Amygdala (tissue), 56 donors: ENCODE measurements around the gene SPSB3.

Experiments used
- DNase-seq, 56 donors: peaks; one replicate each; lab custom pipeline; 2025; lab: John Stamatoyannopoulos, UW

Gene SPSB3

DNA sequence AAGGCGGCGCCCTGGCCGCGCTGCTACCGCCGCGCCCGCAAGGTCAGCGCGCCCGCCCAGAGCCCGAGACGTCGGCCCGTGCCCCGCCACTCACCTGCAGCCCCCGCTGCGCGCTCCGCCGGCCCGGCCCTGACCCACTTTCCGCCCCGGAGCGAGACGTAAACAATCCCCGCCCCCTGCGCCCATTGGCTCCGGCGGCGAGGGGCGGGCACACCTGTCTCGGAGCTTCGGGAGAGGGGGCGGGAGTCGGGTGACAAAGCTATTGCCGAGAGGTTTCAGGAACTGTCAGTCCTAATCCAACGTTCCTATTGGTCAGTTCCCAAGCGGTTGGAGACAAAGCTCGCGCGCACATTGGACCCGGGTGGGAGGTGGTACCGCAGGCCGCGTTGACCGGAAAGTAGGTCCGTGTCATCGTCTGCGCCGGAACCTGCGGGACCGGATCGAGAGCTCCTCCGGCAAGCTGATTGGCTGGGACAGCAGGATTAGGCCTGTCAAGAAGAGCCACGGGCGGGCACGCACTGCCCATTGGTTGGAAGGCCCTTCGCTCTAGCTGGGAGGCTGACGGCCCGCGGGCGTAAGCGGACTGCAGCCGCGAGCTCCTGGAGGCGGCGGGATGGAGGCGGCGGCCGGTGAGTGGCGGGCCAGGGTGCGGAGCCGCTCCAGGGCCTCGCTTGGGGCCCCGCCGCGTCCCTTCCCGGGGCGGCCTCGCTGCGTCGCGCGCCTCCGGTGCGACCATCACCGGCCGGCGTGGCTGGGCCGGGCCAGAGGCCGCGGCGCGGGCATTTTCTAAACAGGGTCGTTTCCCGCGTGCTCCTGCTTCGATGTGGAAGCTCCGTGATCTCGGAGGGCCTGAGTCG lies at the start of gene SPSB3, which contains the start of gene NUBP2:
Gene SPSB3, minus strand, starts transcription at position 164 of the 857 bp plus-strand sequence. CDS start 1,088 bp downstream, outside the sequence.
Gene NUBP2, plus strand, starts transcription at position 553 of the 857 bp plus-strand sequence. Its CDS starts 61 bp downstream, at position 614.
- DNase-seq = peak; percentile 89 to 100 (median 100)

DNA sequence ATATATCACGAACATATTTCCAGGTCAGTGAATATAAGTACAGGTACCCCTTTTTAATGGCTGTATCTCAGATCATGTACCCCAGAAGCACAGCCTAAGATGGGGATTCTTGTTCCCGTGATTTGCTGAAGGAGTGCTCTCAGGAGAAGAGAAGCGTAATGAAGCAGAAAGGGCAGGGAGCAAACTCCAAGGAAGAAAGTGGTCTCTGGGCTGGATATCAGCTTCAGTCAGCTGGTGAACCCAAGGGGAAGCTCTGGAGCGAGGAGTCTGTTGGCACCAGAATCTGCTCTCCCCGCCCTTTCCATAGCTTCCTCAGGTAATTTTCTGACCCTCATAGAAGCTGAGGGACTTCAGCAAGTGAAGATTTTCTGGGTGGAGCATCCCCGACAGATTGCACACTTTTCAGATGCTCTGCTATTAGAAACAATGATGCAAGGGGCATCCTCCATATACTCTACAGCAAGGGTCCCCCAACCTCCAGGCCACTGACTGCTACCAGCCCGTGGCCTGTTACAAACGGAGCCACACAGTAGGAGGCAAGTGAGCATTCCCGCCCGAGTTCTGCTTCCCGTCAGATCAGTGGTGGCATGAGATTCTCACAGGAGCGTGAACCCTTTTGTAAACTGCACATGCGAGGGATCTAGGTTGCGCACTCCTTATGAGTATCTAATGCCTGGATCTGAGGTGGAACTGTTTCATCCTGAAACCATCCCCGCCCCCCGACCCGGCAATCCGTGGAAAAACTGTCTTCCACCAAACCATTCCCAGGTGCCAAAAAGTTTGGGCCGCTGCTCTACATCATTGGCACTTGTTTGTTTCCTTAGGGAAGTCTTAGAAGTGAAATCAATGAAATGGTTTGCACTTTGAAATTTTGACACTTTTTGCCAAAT lies 49.1 kb upstream of the SPSB3 start:
- no peak for DNase-seq

DNA sequence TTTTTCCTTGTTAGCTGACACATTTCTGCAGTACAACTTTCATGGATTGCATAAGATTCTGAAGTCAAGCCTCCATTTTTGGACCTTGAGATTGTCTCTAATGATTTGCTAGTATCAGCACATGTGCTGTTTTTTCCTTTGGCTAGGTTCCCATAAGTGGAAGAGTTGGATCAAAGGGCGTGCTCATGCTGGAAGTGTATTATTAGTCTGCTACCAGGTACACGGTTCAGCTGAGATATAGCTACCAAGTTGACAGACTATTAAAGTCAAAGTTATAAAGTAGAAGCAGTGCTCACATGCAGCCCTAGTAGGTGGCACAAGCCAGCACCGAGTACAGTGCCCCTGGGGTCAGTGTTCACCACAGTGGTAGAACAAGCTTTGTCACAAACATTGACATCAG lies 47.8 kb upstream of the SPSB3 start:
- DNase-seq = no peak

DNA sequence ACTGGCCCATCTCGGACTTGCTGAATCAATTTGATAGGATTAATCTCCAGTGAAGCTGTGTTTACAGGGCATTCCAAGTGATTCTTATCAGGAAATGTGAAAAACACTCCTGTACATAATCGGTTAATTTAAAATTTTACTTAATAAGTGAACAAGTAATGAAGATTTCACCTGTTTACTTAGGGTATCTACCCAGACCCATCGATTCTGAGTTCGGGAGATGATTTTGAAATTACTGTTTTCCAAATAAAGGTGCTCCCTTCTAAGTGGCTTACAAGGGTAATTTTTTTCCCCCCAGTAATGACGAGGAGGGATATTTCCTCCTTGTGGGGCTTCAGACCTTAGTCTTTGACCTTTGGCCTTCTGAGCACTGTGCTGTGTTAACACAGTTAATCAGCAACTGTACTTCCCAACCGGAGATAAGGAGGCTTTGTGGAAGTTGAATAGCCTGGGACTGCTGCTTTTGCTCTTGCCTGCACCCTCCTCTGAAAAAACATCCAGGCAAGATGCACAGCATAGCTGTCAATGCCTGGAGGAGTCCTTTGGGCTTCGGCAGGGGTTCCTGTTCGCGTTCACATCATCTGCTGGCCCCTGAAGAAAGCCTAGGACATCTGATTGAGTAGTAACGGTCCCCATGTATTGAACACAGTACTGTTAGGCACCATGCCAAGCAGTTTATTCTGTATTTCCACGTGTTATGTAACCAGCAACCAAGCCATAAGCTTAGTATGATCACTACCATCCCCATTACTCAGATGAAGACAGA lies 46.5 kb upstream of the SPSB3 start:
- no peak for DNase-seq

DNA sequence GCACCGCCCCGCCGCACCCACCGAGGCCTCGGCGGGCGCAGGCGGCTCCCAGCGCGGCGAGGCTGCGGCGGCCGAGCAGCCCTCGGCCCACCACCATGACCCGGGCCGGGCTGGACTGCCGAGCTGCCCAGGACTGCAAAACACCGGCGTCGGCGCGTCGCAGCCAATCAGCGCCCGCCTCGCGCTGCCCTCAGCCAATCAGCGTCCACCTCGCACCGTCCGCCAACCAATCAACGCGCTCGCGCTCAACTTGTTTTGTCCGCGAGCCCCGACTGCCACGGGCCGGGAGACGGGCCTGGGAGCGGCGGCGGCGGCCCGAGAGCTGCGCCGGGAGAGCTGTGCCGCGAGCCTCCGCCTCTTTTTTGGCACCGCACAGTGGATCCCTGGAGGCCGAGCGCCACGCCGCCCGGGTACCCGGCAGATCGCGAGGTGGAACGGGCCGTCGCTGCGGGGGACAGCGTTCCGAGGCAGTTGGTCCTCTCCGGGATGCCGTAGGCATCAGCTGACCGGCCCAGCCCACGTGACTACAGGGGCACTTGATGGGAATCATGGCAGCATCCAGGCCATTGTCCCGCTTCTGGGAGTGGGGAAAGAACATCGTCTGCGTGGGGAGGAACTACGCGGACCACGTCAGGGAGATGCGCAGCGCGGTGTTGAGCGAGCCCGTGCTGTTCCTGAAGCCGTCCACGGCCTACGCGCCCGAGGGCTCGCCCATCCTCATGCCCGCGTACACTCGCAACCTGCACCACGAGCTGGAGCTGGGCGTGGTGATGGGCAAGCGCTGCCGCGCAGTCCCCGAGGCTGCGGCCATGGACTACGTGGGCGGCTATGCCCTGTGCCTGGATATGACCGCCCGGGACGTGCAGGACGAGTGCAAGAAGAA lies 44.6 kb upstream of the SPSB3 start, which contains the start of the genes FAHD1 and HAGH:
Gene FAHD1, plus strand, starts transcription at position 516 of the 883 bp plus-strand sequence. Its CDS starts 33 bp downstream, at position 549.
Gene HAGH, minus strand, starts transcription at position 135 of the 883 bp plus-strand sequence. Its CDS starts 38 bp downstream, at position 97.
- peak; percentile 61 to 99 (median 92) for DNase-seq

DNA sequence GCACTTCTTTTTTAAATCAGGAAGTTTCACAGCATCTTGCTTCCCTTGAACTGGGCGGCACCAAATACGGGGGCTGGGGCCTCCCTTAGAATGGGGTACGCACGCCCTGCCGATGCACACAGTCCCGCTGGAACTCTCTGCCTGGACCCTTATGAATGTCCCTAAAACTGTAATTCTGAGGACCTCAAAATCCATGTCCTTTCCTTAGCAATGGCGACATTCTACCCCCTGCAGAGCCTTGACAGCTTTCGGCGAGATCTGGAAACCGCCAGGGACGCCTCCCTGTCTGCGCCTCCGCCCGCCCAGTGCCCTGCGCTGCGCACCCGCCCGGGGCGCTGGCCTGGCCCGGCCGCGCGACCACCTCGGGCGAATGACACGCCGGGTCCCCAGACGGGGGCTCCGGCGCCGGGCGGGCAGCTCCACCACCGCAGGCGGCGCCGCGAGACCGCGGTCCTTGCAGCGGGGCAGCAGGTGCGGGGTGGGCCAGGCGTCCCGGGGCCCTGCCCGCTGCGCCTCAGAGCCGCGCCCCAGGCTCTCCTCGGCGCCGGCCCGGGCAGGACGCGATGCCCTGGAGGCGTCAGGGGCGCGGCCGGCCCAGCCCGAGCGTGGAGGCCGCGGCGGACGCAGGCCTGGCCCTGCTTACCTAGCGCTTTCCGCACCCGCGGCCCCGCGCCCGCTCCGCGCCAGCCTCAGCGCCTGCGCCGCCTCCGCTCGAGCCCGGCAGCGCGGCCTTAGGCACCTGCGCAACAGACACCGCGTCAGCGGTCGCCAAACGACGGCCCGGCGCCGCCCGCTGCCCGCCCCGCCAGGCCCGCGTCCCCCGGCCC lies 43.7 kb upstream of the SPSB3 start:
- DNase-seq = peak in 8 of 56 donors; percentile 38 to 76 (median 62)

DNA sequence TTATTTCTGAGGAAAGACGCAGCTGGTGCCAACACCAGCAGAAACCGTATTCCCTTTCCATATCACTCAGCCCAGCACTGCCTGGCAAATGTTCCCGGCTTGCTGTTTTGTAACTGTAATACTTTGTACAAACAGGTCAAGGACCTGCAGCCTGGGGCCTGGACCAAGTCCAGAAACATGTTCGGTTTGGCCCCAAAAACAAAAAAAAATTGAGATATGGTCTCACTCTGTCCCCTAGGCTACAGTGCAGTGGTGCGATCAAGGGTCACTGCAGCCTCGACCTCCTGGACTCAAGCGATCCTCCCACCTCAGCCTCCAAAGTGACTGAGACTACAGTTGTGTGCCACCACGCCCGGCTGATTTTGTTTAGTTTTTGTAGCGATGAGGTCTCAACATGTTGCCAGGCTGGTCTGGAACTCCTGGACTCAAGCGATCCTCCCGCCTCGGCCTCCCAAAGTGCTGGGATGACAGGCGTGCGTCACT lies 43.1 kb upstream of the SPSB3 start:
- DNase-seq = no peak

DNA sequence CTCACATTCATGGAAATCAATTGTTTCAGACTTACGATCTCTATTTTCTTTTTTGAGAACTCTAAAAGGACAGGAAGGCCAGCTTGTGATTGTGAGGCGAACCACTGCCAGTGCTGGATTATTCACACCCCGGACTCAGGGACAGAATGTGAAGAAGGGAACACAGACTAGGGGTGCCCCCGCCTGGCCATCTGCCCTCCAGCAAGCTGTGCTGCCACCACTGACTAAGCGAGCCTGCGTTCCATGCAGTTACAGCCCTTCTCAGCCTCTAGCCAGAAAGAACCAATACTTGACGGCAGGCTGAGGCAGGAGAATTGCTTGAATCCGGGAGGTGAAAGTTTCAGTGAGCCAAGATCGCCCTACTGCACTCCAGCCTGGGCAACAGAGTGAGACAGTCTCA lies 41.5 kb upstream of the SPSB3 start:
- peak in 30 of 56 donors; percentile 1 to 63 (median 22) for DNase-seq

DNA sequence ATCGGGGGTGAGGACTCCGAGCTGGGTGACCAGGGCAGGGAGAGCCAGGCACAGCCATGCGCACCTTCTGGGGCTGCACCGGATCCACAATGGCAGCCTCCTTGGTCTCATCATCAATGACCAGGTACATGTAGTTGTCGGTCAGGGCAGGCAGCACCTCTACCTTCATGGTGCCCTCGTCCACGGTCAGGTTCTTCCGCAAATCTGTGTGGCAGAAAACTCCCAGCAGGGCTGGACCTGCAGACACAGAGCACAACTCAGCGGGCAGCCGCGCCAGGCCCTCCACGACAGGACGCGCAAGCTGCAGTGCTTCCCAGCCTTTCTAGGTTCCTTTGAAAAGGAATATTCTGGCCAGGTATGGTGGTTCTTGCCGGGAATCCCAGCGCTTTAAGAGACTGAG lies 40.4 kb upstream of the SPSB3 start:
- DNase-seq = no peak

DNA sequence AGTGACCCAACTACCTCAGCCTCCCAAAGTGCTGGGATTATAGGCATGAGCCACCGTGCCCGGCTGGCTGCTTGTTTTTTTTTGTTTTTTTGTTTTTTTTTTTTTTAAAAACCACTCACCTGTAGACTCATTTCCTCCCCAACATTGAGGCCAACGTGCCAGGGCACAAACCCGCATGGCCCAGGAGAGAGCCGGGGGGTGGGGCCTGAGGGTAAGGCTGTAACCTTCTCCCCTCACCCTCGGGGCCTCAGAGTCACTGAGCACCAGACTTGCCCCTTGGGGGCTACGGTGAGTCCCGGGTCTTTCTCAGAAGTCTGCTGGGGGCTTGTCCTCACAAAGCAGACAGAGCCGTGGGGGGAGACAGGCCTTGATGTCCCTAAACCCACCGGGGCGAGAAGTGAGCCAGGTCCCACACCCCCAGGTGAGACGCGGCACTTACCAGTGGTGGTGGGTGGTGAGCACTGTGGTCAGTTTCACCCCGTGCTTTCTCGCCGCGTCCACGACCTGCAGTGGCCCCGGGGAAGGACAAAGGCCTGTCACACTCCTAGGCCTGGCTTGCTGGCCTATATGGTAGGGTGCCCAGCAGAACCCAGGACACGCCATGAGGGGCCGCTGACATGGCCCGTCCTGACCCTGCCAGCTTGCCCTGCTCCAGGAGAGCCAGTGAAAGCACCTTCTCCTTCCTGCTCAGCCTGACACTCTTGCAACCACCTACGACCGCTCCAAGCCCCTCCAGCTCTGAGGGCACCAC lies 39.7 kb upstream of the SPSB3 start:
- DNase-seq = no peak

DNA sequence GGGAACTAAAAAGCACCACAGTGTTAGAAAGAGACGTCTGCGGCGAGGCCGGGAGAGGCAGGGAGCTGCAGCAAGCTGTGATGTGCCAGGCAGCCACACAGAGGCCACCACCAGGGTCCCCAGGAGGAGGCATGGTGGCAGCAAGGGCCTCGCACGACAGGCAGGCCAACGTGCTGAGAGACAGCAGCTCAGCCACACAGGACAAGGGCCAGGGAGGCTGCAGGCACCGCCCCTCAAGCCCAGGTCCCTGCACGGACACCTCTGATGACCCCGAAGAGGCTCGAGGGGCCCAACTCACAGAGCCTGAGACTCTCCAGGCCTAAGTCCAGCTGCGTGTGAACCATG lies 38.5 kb upstream of the SPSB3 start:
- no peak for DNase-seq

DNA sequence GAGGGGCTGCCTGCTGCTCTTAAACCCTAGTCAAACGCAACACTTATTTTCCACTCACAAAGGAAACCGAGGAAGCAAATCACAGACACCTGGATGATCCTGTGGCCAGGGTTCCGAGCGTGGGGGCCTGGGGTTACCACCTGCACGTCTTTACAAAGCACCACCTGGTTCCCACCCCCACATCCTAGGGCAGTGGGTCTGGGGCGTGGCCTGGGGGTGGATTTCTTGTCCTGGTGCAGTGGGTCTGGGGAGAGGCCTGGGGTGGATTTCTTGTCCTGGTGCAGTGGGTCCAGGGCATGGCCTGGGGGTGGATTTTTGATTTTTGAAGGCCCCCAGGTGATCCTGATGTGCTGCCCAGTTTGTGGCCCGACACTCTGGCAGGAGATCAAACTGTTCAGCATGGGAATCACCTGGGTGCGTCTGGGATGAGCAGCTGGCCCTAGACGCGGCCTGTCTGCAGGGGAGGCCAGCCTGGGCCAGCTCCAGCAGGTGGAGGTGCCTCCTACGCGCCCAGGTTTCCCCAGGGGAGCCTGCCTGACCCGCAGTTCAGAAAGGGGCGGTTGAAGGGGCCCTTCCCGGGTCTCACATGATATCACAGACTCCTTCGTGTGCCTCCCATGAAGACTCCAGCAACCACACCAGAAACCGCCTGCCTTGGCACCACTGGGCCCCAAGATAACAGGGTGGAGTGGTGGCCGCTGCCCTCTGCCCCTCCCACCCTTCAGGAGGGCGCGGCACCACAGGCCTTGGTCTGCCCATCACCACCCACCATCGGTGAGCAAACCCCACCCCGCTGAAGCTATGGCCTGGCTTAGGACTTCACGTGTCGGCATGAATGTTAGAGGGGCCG lies 38.0 kb upstream of the SPSB3 start:
- DNase-seq = no peak

DNA sequence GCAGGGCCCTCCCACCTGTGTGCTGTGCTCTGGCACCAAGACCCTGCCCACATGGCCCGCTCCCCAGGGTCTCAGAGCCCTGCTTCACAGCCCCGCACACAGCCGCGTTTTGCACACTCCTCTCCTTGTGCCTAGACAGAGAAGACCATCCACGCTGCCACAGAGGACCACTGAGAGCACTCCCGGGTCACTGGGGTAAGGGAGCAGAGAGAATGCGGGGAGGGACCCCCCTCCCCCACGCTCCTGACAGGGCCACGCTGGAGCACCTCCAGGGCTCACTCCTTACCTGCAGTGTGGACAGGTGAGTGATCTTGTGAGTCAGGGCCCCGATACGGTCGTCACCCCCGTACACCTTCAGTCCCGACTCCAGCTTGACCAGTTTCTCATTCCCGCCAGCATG lies 37.2 kb upstream of the SPSB3 start:
- no peak for DNase-seq

DNA sequence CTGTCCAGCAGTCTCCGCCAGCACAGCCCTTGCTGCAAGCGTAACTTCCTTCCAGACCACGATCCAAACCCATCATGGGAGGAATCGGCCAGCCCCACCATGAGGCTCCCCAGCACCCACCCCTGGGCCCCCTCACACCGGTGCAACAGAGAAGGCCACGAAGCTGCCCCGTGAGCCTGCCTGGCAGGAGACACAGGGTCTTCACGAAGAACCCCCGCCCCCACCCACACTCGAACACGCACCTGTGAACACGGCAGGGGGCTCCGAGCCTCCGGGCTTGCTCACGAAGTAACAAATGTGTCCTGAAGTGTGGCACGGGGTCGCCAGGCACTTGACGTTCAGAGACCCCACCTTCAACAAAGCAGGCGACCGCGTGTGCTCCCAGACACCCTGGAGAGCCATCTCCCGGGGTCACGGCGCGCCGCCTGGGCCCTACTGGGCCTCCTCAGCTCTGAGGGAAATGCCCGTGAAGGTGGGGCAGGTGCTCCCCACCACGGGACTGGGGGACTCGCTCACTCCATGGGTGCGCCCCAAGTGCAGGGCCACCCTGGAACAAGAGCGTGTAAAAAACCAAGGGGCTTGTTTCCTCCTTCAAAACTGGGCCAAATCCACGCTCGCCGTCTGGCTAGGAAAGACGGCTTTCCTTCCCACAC lies 36.6 kb upstream of the SPSB3 start:
- no peak for DNase-seq

DNA sequence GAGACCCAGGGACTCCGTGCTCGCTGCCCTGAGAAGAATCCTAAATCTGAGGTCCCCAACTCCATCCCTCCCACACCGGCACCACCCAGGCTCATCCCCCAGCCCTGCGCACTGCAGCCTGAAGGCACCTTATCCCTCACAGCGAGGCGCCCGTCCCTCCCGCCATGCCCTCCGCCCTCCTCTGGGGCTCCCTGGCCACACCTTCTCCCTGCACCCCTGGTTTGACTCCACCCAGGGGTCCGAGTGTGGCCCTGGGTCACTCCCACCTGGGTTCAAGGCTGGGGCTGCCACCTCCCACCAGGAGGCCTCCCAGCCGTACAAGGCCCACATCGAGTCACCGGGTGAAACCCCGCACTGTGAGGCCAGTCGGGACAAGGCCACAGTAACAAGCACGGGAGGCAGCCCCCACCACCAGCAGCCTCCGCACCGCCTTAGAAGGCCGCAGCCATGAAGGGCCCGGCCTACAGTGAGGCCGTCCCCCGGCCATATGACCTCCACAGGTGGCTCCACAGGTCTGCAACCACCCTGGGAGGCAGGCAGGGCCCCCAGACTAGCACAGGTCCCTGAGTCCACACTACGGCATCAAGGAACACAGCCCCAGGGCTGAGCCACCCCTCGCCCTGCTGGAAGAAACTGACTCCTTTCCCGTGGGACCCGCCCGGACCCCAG lies 36.0 kb upstream of the SPSB3 start:
- no peak for DNase-seq
